ENCODE measurements around the gene NAT9. TPM values are rescaled to one million over a fixed set of nuclear protein-coding genes. Genes with fewer than 3 reads are reported as not detected.

The NAT9 gene
- total RNA-seq, 4 donors from 2014 or later, result 15.1 to 35.9 (median 24.2) TPM

GRCh38 chr17:74729866-74730265 lies 46.3 kb downstream of the NAT9 start:
- ATAC-seq (ENCODE audit: low FRiP score) (no peak), DNase-seq (ENCODE audit: low spot score) (no peak)
- TF ChIP-seq CTCF (IDR thresholded peaks at IDR 0.05), result no peak

GRCh38 chr17:74729368-74729767 lies 46.8 kb downstream of the NAT9 start:
- DNase-seq (ENCODE audit: low spot score), result no peak
- ATAC-seq (ENCODE audit: low FRiP score), result no peak
- no peak for TF ChIP-seq CTCF (IDR thresholded peaks at IDR 0.05)

GRCh38 chr17:74728702-74729075 lies 47.5 kb downstream of the NAT9 start:
- DNase-seq (ENCODE audit: low spot score) (no peak), ATAC-seq (ENCODE audit: low FRiP score) (no peak)
- TF ChIP-seq CTCF (IDR thresholded peaks at IDR 0.05), result no peak

GRCh38 chr17:74728033-74728701 lies 48.0 kb downstream of the NAT9 start:
- no peak for TF ChIP-seq CTCF (IDR thresholded peaks at IDR 0.05)
- ATAC-seq (ENCODE audit: low FRiP score) (no peak), DNase-seq (ENCODE audit: low spot score) (no peak)

GRCh38 chr17:74725111-74725510 lies 51.0 kb downstream of the NAT9 start:
- TF ChIP-seq CTCF (IDR thresholded peaks at IDR 0.05), result no peak
- DNase-seq (ENCODE audit: low spot score) (no peak), ATAC-seq (ENCODE audit: low FRiP score) (no peak)

- TF ChIP-seq CTCF (IDR thresholded peaks at IDR 0.05), result no peak
- ATAC-seq (ENCODE audit: low FRiP score) (no peak), DNase-seq (ENCODE audit: low spot score) (no peak)
Measured at GRCh38 chr17:74723891-74724290, 52.3 kb downstream of the NAT9 start.

- ATAC-seq (ENCODE audit: low FRiP score) (no peak), DNase-seq (ENCODE audit: low spot score) (no peak)
- TF ChIP-seq CTCF (IDR thresholded peaks at IDR 0.05), result no peak
Measured at GRCh38 chr17:74722782-74723181, 53.4 kb downstream of the NAT9 start.
